Measurements from ENCODE around the gene C17orf107. TPM values are rescaled to one million over a fixed set of nuclear protein-coding genes. Genes with fewer than 3 reads are reported as not detected.
A peak's percentile ranks its signal among the peaks of the same experiment; 100 is the strongest.

C17orf107 gene
- total and polyA plus RNA-seq, 2 of the 13 experiments (the other 11 are each of a cell fraction or from before 2014, with no cell fraction given), result 0.20 to 0.59 TPM

DNA sequence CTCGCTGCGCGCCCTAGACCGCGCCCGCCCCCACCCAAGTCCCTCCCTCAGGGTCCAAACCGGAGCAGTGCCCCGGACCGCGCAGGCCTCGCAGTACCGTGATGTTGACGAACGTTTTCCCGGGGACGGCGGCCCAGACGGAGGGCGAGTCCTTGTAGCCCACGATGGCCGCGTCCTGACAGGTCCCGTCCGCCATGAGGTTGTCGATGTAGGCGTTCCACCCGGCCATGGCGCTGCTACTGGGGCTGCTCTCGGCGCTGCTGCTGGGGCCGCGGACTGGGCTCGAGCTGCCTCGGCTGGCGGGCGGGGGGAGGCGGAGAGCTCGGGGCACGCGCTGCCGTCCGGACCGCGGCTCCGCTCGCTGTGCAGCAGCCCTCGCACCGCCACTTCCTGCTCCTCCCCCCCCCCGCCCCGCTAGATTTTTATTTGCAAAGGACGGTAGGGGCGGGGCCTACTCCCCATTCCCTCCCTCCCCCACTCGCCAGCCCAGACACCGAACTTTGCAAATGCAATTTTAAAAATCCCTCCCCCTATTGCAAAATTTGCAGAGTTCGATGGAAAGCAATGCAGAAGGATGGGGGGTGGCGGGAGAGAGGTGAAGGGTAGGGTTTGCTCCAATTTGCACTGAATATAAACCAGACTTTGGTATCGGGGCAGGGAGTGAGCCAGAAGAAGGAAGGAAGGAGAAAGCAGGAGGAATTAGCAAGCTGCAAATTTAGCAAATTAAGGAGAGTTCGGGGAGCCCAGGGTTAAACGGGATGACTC is 49.0 kb downstream of the C17orf107 start, which contains the start of gene PFN1 (continued):
- TF ChIP-seq, protein P1, sequence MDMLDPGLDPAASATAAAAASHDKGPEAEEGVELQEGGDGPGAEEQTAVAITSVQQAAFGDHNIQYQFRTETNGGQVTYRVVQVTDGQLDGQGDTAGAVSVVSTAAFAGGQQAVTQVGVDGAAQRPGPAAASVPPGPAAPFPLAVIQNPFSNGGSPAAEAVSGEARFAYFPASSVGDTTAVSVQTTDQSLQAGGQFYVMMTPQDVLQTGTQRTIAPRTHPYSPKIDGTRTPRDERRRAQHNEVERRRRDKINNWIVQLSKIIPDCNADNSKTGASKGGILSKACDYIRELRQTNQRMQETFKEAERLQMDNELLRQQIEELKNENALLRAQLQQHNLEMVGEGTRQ (IDR thresholded peaks at IDR 0.05; ENCODE audit: low read depth, low read length), result no peak
- TF ChIP-seq, protein P1 (CRISPR knock-in tag; IDR thresholded peaks at IDR 0.05; ENCODE audit: borderline replicate concordance), result peak; percentile 47; the same call in 1 of the 2 replicates
- TF ChIP-seq, protein P2, sequence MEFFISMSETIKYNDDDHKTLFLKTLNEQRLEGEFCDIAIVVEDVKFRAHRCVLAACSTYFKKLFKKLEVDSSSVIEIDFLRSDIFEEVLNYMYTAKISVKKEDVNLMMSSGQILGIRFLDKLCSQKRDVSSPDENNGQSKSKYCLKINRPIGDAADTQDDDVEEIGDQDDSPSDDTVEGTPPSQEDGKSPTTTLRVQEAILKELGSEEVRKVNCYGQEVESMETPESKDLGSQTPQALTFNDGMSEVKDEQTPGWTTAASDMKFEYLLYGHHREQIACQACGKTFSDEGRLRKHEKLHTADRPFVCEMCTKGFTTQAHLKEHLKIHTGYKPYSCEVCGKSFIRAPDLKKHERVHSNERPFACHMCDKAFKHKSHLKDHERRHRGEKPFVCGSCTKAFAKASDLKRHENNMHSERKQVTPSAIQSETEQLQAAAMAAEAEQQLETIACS (CRISPR knock-in tag; IDR thresholded peaks at IDR 0.05), result no peak
- TF ChIP-seq ZEB1 (IDR thresholded peaks at IDR 0.05; ENCODE audit: insufficient replicate concordance, low read depth) (no peak), XBP1 (CRISPR knock-in tag; IDR thresholded peaks at IDR 0.05) (no peak), ZNF839 (CRISPR knock-in tag; IDR thresholded peaks at IDR 0.05; ENCODE audit: borderline replicate concordance) (no peak), HOXA7 (CRISPR knock-in tag; IDR thresholded peaks at IDR 0.05) (no peak), ZNF605 (CRISPR knock-in tag; IDR thresholded peaks at IDR 0.05) (0 out of 2 replicates have a peak, but pooled peaks have one; percentile 10), NFYC (CRISPR knock-in tag; IDR thresholded peaks at IDR 0.05) (no peak), SMARCE1 (IDR thresholded peaks at IDR 0.05; ENCODE audit: borderline replicate concordance) (no peak), NFIC (IDR thresholded peaks at IDR 0.05; ENCODE audit: low read length) (no peak), ZFP41 (CRISPR knock-in tag; IDR thresholded peaks at IDR 0.05; ENCODE audit: borderline replicate concordance) (no peak), GATAD1 (CRISPR knock-in tag; IDR thresholded peaks at IDR 0.05) (no peak), TBL1XR1 (IDR thresholded peaks at IDR 0.05; ENCODE audit: borderline replicate concordance, low read length, partially characterized antibody) (no peak), MED1 (CRISPR knock-in tag; IDR thresholded peaks at IDR 0.05) (peak; percentile 63), ARNT (IDR thresholded peaks at IDR 0.05) (no peak), ZNF256 (CRISPR knock-in tag; conservative IDR thresholded peaks at IDR 0.05) (0 out of 2 replicates have a peak, but pooled peaks have one; percentile 12), MIER3 (CRISPR knock-in tag; IDR thresholded peaks at IDR 0.05; ENCODE audit: borderline replicate concordance) (no peak; the same call in 1 of the 2 replicates), NR2F6 (IDR thresholded peaks at IDR 0.05) (peak; percentile 42; the same call in 1 of the 2 replicates), NR2F6 (CRISPR knock-in tag; IDR thresholded peaks at IDR 0.05) (no peak; the same call in 1 of the 2 replicates)
- TF ChIP-seq, protein P3, sequence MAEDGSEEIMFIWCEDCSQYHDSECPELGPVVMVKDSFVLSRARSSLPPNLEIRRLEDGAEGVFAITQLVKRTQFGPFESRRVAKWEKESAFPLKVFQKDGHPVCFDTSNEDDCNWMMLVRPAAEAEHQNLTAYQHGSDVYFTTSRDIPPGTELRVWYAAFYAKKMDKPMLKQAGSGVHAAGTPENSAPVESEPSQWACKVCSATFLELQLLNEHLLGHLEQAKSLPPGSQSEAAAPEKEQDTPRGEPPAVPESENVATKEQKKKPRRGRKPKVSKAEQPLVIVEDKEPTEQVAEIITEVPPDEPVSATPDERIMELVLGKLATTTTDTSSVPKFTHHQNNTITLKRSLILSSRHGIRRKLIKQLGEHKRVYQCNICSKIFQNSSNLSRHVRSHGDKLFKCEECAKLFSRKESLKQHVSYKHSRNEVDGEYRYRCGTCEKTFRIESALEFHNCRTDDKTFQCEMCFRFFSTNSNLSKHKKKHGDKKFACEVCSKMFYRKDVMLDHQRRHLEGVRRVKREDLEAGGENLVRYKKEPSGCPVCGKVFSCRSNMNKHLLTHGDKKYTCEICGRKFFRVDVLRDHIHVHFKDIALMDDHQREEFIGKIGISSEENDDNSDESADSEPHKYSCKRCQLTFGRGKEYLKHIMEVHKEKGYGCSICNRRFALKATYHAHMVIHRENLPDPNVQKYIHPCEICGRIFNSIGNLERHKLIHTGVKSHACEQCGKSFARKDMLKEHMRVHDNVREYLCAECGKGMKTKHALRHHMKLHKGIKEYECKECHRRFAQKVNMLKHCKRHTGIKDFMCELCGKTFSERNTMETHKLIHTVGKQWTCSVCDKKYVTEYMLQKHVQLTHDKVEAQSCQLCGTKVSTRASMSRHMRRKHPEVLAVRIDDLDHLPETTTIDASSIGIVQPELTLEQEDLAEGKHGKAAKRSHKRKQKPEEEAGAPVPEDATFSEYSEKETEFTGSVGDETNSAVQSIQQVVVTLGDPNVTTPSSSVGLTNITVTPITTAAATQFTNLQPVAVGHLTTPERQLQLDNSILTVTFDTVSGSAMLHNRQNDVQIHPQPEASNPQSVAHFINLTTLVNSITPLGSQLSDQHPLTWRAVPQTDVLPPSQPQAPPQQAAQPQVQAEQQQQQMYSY (CRISPR knock-in tag; IDR thresholded peaks at IDR 0.05), result peak; percentile 45; the same call in 1 of the 2 replicates
- TF ChIP-seq, protein P4, sequence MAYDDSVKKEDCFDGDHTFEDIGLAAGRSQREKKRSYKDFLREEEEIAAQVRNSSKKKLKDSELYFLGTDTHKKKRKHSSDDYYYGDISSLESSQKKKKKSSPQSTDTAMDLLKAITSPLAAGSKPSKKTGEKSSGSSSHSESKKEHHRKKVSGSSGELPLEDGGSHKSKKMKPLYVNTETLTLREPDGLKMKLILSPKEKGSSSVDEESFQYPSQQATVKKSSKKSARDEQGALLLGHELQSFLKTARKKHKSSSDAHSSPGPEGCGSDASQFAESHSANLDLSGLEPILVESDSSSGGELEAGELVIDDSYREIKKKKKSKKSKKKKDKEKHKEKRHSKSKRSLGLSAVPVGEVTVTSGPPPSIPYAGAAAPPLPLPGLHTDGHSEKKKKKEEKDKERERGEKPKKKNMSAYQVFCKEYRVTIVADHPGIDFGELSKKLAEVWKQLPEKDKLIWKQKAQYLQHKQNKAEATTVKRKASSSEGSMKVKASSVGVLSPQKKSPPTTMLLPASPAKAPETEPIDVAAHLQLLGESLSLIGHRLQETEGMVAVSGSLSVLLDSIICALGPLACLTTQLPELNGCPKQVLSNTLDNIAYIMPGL (CRISPR knock-in tag; IDR thresholded peaks at IDR 0.05; ENCODE audit: borderline replicate concordance in 1 of 2, low read depth in 1 of 2), result 0 out of 4 replicates have a peak, but pooled peaks of 1 of the 2 experiments have one; percentile 30

All from HepG2 (cell line).